H9 (cell line): ENCODE results near the gene RANBP3. TPM values are rescaled to one million over a fixed set of nuclear protein-coding genes. Genes with fewer than 3 reads are reported as not detected.

Source experiments
- DNase-seq: peaks from one replicate; pipeline ENCODE4 v3.0.0-alpha.2; 2017
- H2AFZ ChIP-seq: one replicate; pipeline ENCODE4 v1.6.1; 2013; ENCODE audit warnings: mild to moderate bottlenecking, low read length, control low read depth, moderate library complexity
- H2AK5ac ChIP-seq: 2 replicates; pipeline ENCODE4 v1.6.1; 2013; ENCODE audit warnings: low read length, control low read depth, mixed read lengths; ENCODE audit not compliant: insufficient read length
- H2BK120ac ChIP-seq: one replicate; pipeline ENCODE4 v1.6.1; 2013; ENCODE audit warnings: low read depth, mild to moderate bottlenecking, low read length, control low read depth, inconsistent platforms; ENCODE audit not compliant: poor library complexity, severe bottlenecking
- H2BK12ac ChIP-seq: 2 replicates; pipeline ENCODE4 v1.6.1; 2013; ENCODE audit warnings: low read length, control low read depth, mixed read lengths, low read depth; ENCODE audit not compliant: insufficient read length
- H2BK15ac ChIP-seq: 2 replicates; pipeline ENCODE4 v1.6.1; 2013; ENCODE audit warnings: low read depth, low read length, control low read depth
- H2BK20ac ChIP-seq: one replicate; pipeline ENCODE4 v1.6.1; 2013; ENCODE audit warnings: low read depth, mild to moderate bottlenecking, low read length, control low read depth, inconsistent platforms; ENCODE audit not compliant: poor library complexity, severe bottlenecking
- H2BK5ac ChIP-seq: 2 replicates; pipeline ENCODE4 v1.6.1; 2013; ENCODE audit warnings: low read length, control low read depth, mixed read lengths; ENCODE audit not compliant: insufficient read length
- H3K14ac ChIP-seq: 2 replicates; pipeline ENCODE4 v1.6.1; 2013; ENCODE audit warnings: low read length, control low read depth; ENCODE audit not compliant: insufficient read depth
- H3K18ac ChIP-seq: 2 replicates; pipeline ENCODE4 v1.6.1; 2013; ENCODE audit warnings: low read depth, mild to moderate bottlenecking, mixed read lengths, low read length, control low read depth; ENCODE audit not compliant: insufficient read length
- H3K23ac ChIP-seq: 2 replicates; pipeline ENCODE4 v1.6.1; 2013; ENCODE audit warnings: low read length, control low read depth, mixed read lengths, low read depth; ENCODE audit not compliant: insufficient read length
- H3K23me2 ChIP-seq: 2 replicates; pipeline ENCODE4 v1.6.1; 2013; ENCODE audit warnings: low read depth, mild to moderate bottlenecking, mixed read lengths, low read length, control low read depth; ENCODE audit not compliant: insufficient read length, poor library complexity, severe bottlenecking
- H3K27ac ChIP-seq: 2 replicates; pipeline ENCODE4 v1.5.1; 2013; ENCODE audit warnings: low read length, control low read depth, mixed read lengths, low read depth; ENCODE audit not compliant: insufficient read length
- H3K27me3 ChIP-seq: 2 replicates; pipeline ENCODE4 v1.6.1; 2013; ENCODE audit warnings: low read length, control low read depth, inconsistent platforms; ENCODE audit not compliant: insufficient read depth
- H3K4ac ChIP-seq: 2 replicates; pipeline ENCODE4 v1.6.1; 2013; ENCODE audit warnings: low read depth, mild to moderate bottlenecking, control low read depth, inconsistent platforms, low read length, moderate library complexity
- H3K4me1 ChIP-seq: 2 replicates; pipeline ENCODE4 v1.6.1; 2013; ENCODE audit warnings: low read length, control low read depth, inconsistent platforms; ENCODE audit not compliant: insufficient read depth
- H3K4me2 ChIP-seq: 2 replicates; pipeline ENCODE4 v1.6.1; 2013; ENCODE audit warnings: low read length, control low read depth, mixed read lengths; ENCODE audit not compliant: insufficient read length, insufficient read depth
- H3K56ac ChIP-seq: 2 replicates; pipeline ENCODE4 v1.6.1; 2013; ENCODE audit warnings: low read depth, mild to moderate bottlenecking, mixed read lengths, low read length, control low read depth; ENCODE audit not compliant: insufficient read length
- H3K79me1 ChIP-seq: 2 replicates; pipeline ENCODE4 v1.6.1; 2013; ENCODE audit warnings: low read depth, mild to moderate bottlenecking, moderate library complexity, low read length, control low read depth, inconsistent platforms; ENCODE audit not compliant: insufficient read depth, poor library complexity, severe bottlenecking
- H3K79me2 ChIP-seq: 2 replicates; pipeline ENCODE4 v1.6.1; 2013; ENCODE audit warnings: low read length, control low read depth, inconsistent platforms; ENCODE audit not compliant: insufficient read depth
- H3K9ac ChIP-seq: 2 replicates; pipeline ENCODE4 v1.6.1; 2013; ENCODE audit warnings: low read length, control low read depth, mixed read lengths; ENCODE audit not compliant: insufficient read length; ENCODE audit errors: extremely low read depth
- H3K9me3 ChIP-seq: one replicate; pipeline ENCODE4 v1.6.1; 2013; ENCODE audit warnings: low read depth, low read length, inconsistent platforms; ENCODE audit not compliant: control insufficient read depth
- H3T11ph ChIP-seq: one replicate; pipeline ENCODE4 v1.6.1; 2013; ENCODE audit warnings: mild to moderate bottlenecking, low read length, control low read depth, inconsistent platforms
- H4K20me1 ChIP-seq: one replicate; pipeline ENCODE4 v1.6.1; 2013; ENCODE audit not compliant: control insufficient read depth, insufficient read length, insufficient read depth
- H4K5ac ChIP-seq: 2 replicates; pipeline ENCODE4 v1.6.1; 2013; ENCODE audit warnings: low read depth, mild to moderate bottlenecking, mixed read lengths, low read length, control low read depth; ENCODE audit not compliant: insufficient read length
- H4K8ac ChIP-seq: replicated peaks from 2 replicates; pipeline ENCODE4 v1.6.1; 2013; ENCODE audit warnings: low read length, control low read depth, mixed read lengths, low read depth; ENCODE audit not compliant: insufficient read length
- H4K91ac ChIP-seq: 2 replicates; pipeline ENCODE4 v1.6.1; 2013; ENCODE audit warnings: low read depth, mild to moderate bottlenecking, moderate library complexity, mixed read lengths, low read length, control low read depth; ENCODE audit not compliant: insufficient read length
- H3K27ac Mint-ChIP-seq, 3 experiments: 2 replicates in 2 of 3; 3 replicates in 1 of 3; pipeline ENCODE4 v1.8.0; 2020 to 2021; ENCODE audit warnings: mixed read lengths in 3 of 3, mild to moderate bottlenecking in 1 of 3, moderate library complexity in 1 of 3
- H3K27me3 Mint-ChIP-seq: 2 replicates; pipeline ENCODE4 v1.8.0; 2021; ENCODE audit warnings: low read depth, mild to moderate bottlenecking, moderate library complexity, mixed read lengths
- H3K36me3 Mint-ChIP-seq, 3 experiments: 2 replicates in 2 of 3; 3 replicates in 1 of 3; pipeline ENCODE4 v1.8.0; 2020 to 2021; ENCODE audit warnings: low read depth in 3 of 3, mixed read lengths in 3 of 3; ENCODE audit not compliant: insufficient read depth in 1 of 3
- H3K4me1 Mint-ChIP-seq, 2 experiments: 2 replicates each; pipeline ENCODE4 v1.8.0; 2020; ENCODE audit warnings: mixed read lengths in 2 of 2
- H3K4me3 Mint-ChIP-seq, 2 experiments: 2 replicates in 1 of 2; 3 replicates in 1 of 2; pipeline ENCODE4 v1.8.0; 2020 to 2021; ENCODE audit warnings: mild to moderate bottlenecking in 2 of 2, mixed read lengths in 2 of 2, moderate library complexity in 1 of 2
- H3K9me3 Mint-ChIP-seq, 2 experiments: 2 replicates in 1 of 2; 3 replicates in 1 of 2; pipeline ENCODE4 v1.8.0; 2020; ENCODE audit warnings: mild to moderate bottlenecking in 2 of 2, mixed read lengths in 2 of 2, moderate library complexity in 1 of 2
- CTCF ChIP-seq: fragments of 200-600 bp; sonication (generic); conservative IDR thresholded peaks from 3 replicates; pipeline ENCODE4 v1.8.0; 2021; ENCODE audit warnings: antibody characterized with exemption, mild to moderate bottlenecking
- WGBS: extraction: QIAGEN DNeasy Blood & Tissue Kit; methylation state at CpG from one replicate; pipeline ENCODE4 v1.1.7; 2013; ENCODE audit warnings: missing lambda C conversion rate, low lambda C conversion rate, mixed read lengths; ENCODE audit not compliant: insufficient read length; ENCODE audit errors: extremely low coverage; 5-methylcytosine and 5-hydroxymethylcytosine counted together
- total RNA-seq: library from RNA; stranded (reverse); gene quantifications from 2 replicates; pipeline ENCODE4 v1.2.1, GENCODE V29; 2021

Gene RANBP3
- total RNA-seq, 1 experiment from 2014 or later, result 86.5 TPM

GRCh38 chr19:5896365-5897076, 81.4 kb downstream of the RANBP3 start:
- H4K8ac ChIP-seq, result no peak overlapping the region
- Mint-ChIP-seq H3K4me1 (peaks cover 4 to 6% of the 10 kb centered on the region in 2 experiments), H3K4me3 (no peak overlapping the region), H3K9me3 (no peaks in the 10 kb centered on the region), H3K27me3 (peaks cover 5% of the 10 kb centered on the region), H3K36me3 (peaks cover 15 to 24% (median 18%) of the 10 kb centered on the region in 3 experiments), H3K27ac (no peak overlapping the region)
- no peaks in the 10 kb centered on the region for H4K20me1 ChIP-seq
- no peaks in the 10 kb centered on the region for H3K27me3 ChIP-seq
- H4K91ac ChIP-seq, result no peak overlapping the region
- H2AFZ ChIP-seq, result no peak overlapping the region
- no peak overlapping the region for H2BK12ac ChIP-seq
- H2BK5ac ChIP-seq, result no peak overlapping the region
- no peak overlapping the region for H2BK120ac ChIP-seq
- no peaks in the 10 kb centered on the region for H3K9me3 ChIP-seq
- H3K79me1 ChIP-seq, result no peaks in the 10 kb centered on the region
- H3K9ac ChIP-seq, result no peak overlapping the region
- H3K14ac ChIP-seq, result no peak overlapping the region
- no peak overlapping the region for H3K27ac ChIP-seq
- no CpG with 5 or more reads among the region's 29 CpGs for WGBS
- H3K18ac ChIP-seq, result no peak overlapping the region
- no peak overlapping the region for H3K4me2 ChIP-seq
- H3K4ac ChIP-seq, result no peak overlapping the region
- no peak overlapping the region for H3K23ac ChIP-seq
- no peak for TF ChIP-seq CTCF
- no peak overlapping the region for H2BK15ac ChIP-seq
- H3K23me2 ChIP-seq, result no peaks in the 10 kb centered on the region
- H3K4me1 ChIP-seq, result no peaks in the 10 kb centered on the region; the same call in 1 of the 2 replicates
- H2BK20ac ChIP-seq, result no peak overlapping the region
- H3T11ph ChIP-seq, result no peak overlapping the region
- H3K56ac ChIP-seq, result no peak overlapping the region
- no peak overlapping the region for H2AK5ac ChIP-seq
- H4K5ac ChIP-seq, result no peak overlapping the region
- DNase-seq, result no peak
- H3K79me2 ChIP-seq, result peaks cover 7% of the 10 kb centered on the region; the same call in 1 of the 2 replicates
